ENCODE measurements around the gene MRPL23. TPM values are rescaled to one million over a fixed set of nuclear protein-coding genes. Genes with fewer than 3 reads are reported as not detected.

The MRPL23 gene
- total RNA-seq, 2 donors from 2014 or later = 59.4 to 60.3 TPM

GRCh38 chr11:1917523-1918435 is 29.4 kb upstream of the MRPL23 start:
- Mint-ChIP-seq H3K27ac (no peak overlapping the region), H3K36me3 (ENCODE audit: insufficient read depth in 2 of 2) (peaks cover 3 to 8% of the 10 kb centered on the region in 2 donors), H3K4me1 (ENCODE audit: low read depth) (peaks cover 18% of the 10 kb centered on the region), H3K27me3 (ENCODE audit: low read depth) (peaks cover 10% of the 10 kb centered on the region), H3K4me3 (no peak overlapping the region), H3K9me3 (peaks cover 7 to 11% of the 10 kb centered on the region in 2 donors)
- peak; percentile 27 to 28 for ATAC-seq (replicated peaks in 1 of 2)
- no peak for DNase-seq

GRCh38 chr11:1918436-1919315 is 28.5 kb upstream of the MRPL23 start:
- Mint-ChIP-seq H3K36me3 (ENCODE audit: insufficient read depth in 2 of 2) (peaks cover 3 to 8% of the 10 kb centered on the region in 2 donors), H3K27ac (no peak overlapping the region), H3K4me3 (no peak overlapping the region), H3K4me1 (ENCODE audit: low read depth) (peaks cover 18% of the 10 kb centered on the region), H3K27me3 (ENCODE audit: low read depth) (peaks cover 7% of the 10 kb centered on the region), H3K9me3 (peaks cover 7 to 11% of the 10 kb centered on the region in 2 donors)
- ATAC-seq (replicated peaks in 1 of 2) (peak; percentile 8 to 10), DNase-seq (no peak)

- Mint-ChIP-seq H3K27ac (no peak within 1 kb of the TSS), H3K27me3 (ENCODE audit: low read depth) (peaks cover 2% of the 10 kb centered on the region), H3K4me3 (no peak within 1 kb of the TSS), H3K9me3 (peaks cover 7% of the 10 kb centered on the region in 2 donors), H3K36me3 (ENCODE audit: insufficient read depth in 2 of 2) (peaks cover 3 to 7% of the 10 kb centered on the region in 2 donors), H3K4me1 (ENCODE audit: low read depth) (peaks cover 18% of the 10 kb centered on the region)
- DNase-seq (no peak), ATAC-seq (replicated peaks in 1 of 2) (no peak)
Measured at GRCh38 chr11:1919391-1920127, 27.6 kb upstream of the MRPL23 start, which contains the start of gene TNNT3. TSS of gene TNNT3 (plus strand) at chr11:1919703. CDS start at chr11:1922875, 3,172 bp downstream.

- DNase-seq (no peak), ATAC-seq (replicated peaks in 1 of 2) (no peak)
Measured at GRCh38 chr11:1920128-1920908, 26.8 kb upstream of the MRPL23 start.

GRCh38 chr11:1920909-1921573 is 26.1 kb upstream of the MRPL23 start:
- H3K4me1 Mint-ChIP-seq (ENCODE audit: low read depth) = peaks cover 3% of the 10 kb centered on the region
- H3K4me3 Mint-ChIP-seq = no peak overlapping the region
- peak in 1 of 2 donors; percentile 26 for ATAC-seq (replicated peaks in 1 of 2)
- H3K36me3 Mint-ChIP-seq (ENCODE audit: insufficient read depth in 2 of 2) = no peaks in the 10 kb centered on the region
- H3K27ac Mint-ChIP-seq = no peak overlapping the region
- no peaks in the 10 kb centered on the region for H3K27me3 Mint-ChIP-seq (ENCODE audit: low read depth)
- no peak for DNase-seq
- H3K9me3 Mint-ChIP-seq = no peaks in the 10 kb centered on the region

More at GRCh38 chr11:1920128-1920908, 26.8 kb upstream of the MRPL23 start:
- Mint-ChIP-seq H3K27me3 (ENCODE audit: low read depth) (no peaks in the 10 kb centered on the region), H3K4me3 (no peak overlapping the region), H3K9me3 (no peaks in the 10 kb centered on the region), H3K4me1 (ENCODE audit: low read depth) (peaks cover 11% of the 10 kb centered on the region), H3K36me3 (ENCODE audit: insufficient read depth in 2 of 2) (no peaks in the 10 kb centered on the region), H3K27ac (no peak overlapping the region)

GRCh38 chr11:1921574-1922141 is 25.5 kb upstream of the MRPL23 start:
- DNase-seq = no peak
- Mint-ChIP-seq H3K9me3 (no peaks in the 10 kb centered on the region), H3K27me3 (ENCODE audit: low read depth) (no peaks in the 10 kb centered on the region), H3K36me3 (ENCODE audit: insufficient read depth in 2 of 2) (no peaks in the 10 kb centered on the region), H3K4me1 (ENCODE audit: low read depth) (no peaks in the 10 kb centered on the region), H3K4me3 (no peak overlapping the region), H3K27ac (no peak overlapping the region)
- no peak for ATAC-seq (replicated peaks in 1 of 2)

- ATAC-seq (replicated peaks in 1 of 2) (no peak), DNase-seq (no peak)
- Mint-ChIP-seq H3K4me3 (no peak overlapping the region), H3K9me3 (no peaks in the 10 kb centered on the region), H3K27ac (no peak overlapping the region), H3K27me3 (ENCODE audit: low read depth) (no peaks in the 10 kb centered on the region), H3K4me1 (ENCODE audit: low read depth) (no peaks in the 10 kb centered on the region), H3K36me3 (ENCODE audit: insufficient read depth in 2 of 2) (no peaks in the 10 kb centered on the region)
Measured at GRCh38 chr11:1922481-1923081, 24.6 kb upstream of the MRPL23 start.

GRCh38 chr11:1923201-1923956 is 23.8 kb upstream of the MRPL23 start:
- H3K36me3 Mint-ChIP-seq (ENCODE audit: insufficient read depth in 2 of 2) = no peaks in the 10 kb centered on the region
- ATAC-seq (replicated peaks in 1 of 2) = no peak
- no peaks in the 10 kb centered on the region for H3K27me3 Mint-ChIP-seq (ENCODE audit: low read depth)
- no peak for DNase-seq
- no peaks in the 10 kb centered on the region for H3K9me3 Mint-ChIP-seq
- H3K27ac Mint-ChIP-seq = no peak overlapping the region
- H3K4me3 Mint-ChIP-seq = no peak overlapping the region
- no peaks in the 10 kb centered on the region for H3K4me1 Mint-ChIP-seq (ENCODE audit: low read depth)

GRCh38 chr11:1924181-1924580 is 23.0 kb upstream of the MRPL23 start:
- Mint-ChIP-seq H3K4me1 (ENCODE audit: low read depth) (no peaks in the 10 kb centered on the region), H3K36me3 (ENCODE audit: insufficient read depth in 2 of 2) (no peaks in the 10 kb centered on the region), H3K9me3 (no peaks in the 10 kb centered on the region), H3K4me3 (no peak overlapping the region), H3K27me3 (ENCODE audit: low read depth) (no peaks in the 10 kb centered on the region), H3K27ac (no peak overlapping the region)
- DNase-seq = no peak
- no peak for ATAC-seq (replicated peaks in 1 of 2)

- H3K4me3 Mint-ChIP-seq = no peak overlapping the region
- no peaks in the 10 kb centered on the region for H3K4me1 Mint-ChIP-seq (ENCODE audit: low read depth)
- DNase-seq = no peak
- no peaks in the 10 kb centered on the region for H3K36me3 Mint-ChIP-seq (ENCODE audit: insufficient read depth in 2 of 2)
- no peaks in the 10 kb centered on the region for H3K9me3 Mint-ChIP-seq
- H3K27ac Mint-ChIP-seq = no peak overlapping the region
- H3K27me3 Mint-ChIP-seq (ENCODE audit: low read depth) = no peaks in the 10 kb centered on the region
- ATAC-seq (replicated peaks in 1 of 2) = no peak
Measured at GRCh38 chr11:1924646-1925372, 22.3 kb upstream of the MRPL23 start.

Data from activated T-cell treated with anti-CD3 and anti-CD28 coated beads, Interleukin-2, amount 50 U/mL, for 72 hours (primary cell).